HK-2 (cell line): ENCODE results near the gene NYAP1.

Experiments used
- DNase-seq: peaks from one replicate; pipeline ENCODE4 v3.0.0-alpha.2; 2018; ENCODE audit not compliant: unreplicated experiment

The NYAP1 gene

DNA sequence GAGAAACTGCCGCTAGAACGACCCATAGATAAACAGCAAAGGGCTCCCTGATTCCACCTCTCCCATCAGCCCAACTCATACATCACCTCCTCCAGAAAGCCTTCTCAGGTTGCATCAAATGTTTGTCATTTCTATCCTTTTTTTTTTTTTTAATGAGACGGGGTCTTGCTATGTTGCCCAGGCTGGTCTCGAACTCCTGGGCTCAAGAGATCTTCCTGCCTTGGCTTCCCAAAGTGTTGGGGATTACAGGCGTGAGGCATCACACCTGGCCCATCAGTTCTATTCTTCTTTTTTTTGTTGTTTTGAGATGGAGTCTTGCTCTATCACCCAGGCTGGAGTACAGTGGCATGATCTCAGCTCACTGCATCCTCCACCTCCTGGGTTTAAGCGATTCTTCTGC is 26.7 kb upstream of the NYAP1 start:
- no peak for DNase-seq

- no peak for DNase-seq
These were observed 19.5 kb upstream of the NYAP1 start, which contains the start of gene SPACDR for GRCh38 chr7:100464210-100464660. Gene SPACDR (minus strand): TSS chr7:100464260. CDS start chr7:100464025, 235 bp downstream.

DNA sequence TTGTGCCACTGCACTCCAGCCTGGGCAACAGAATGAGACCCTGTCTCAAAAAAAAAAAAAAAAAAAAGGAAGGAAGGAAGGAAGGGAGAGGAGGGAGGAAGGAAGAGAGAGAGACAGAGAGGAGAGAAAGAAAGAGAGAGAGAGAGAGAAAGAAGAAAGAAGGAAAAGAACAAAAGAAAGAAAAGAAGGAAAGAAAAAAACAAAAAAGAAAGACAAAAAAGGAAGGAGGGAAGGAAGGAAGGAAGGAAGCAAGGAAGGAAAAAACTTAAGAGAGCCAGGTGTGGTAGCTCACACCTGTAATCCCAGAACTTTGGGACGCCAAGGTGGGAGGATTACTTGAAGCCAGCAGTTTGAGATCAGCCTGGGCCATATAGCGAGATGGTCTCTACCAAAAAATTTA is 18.9 kb upstream of the NYAP1 start:
- no peak for DNase-seq

DNA sequence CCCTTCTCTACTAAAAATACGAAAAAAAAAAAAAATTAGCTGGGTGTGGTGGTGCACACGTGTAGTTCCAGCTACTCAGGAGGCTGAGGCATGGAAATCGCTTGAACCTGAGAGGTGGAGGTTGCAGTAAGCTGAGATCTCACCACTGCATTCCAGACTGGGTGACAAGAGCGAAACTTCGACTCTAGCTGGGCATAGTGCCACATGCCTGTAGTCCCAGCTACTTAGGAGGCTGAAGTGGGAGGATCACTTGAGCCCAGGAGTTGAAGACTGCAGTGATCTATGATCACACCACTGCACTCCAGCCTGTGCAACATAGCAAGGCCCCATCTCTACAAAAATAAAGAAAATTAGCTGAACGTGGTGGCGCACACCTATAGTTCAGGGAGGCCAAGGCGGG is 18.4 kb upstream of the NYAP1 start:
- DNase-seq, result no peak

- DNase-seq, result peak; percentile 26
These were observed 17.9 kb upstream of the NYAP1 start for GRCh38 chr7:100465702-100466311.

DNA sequence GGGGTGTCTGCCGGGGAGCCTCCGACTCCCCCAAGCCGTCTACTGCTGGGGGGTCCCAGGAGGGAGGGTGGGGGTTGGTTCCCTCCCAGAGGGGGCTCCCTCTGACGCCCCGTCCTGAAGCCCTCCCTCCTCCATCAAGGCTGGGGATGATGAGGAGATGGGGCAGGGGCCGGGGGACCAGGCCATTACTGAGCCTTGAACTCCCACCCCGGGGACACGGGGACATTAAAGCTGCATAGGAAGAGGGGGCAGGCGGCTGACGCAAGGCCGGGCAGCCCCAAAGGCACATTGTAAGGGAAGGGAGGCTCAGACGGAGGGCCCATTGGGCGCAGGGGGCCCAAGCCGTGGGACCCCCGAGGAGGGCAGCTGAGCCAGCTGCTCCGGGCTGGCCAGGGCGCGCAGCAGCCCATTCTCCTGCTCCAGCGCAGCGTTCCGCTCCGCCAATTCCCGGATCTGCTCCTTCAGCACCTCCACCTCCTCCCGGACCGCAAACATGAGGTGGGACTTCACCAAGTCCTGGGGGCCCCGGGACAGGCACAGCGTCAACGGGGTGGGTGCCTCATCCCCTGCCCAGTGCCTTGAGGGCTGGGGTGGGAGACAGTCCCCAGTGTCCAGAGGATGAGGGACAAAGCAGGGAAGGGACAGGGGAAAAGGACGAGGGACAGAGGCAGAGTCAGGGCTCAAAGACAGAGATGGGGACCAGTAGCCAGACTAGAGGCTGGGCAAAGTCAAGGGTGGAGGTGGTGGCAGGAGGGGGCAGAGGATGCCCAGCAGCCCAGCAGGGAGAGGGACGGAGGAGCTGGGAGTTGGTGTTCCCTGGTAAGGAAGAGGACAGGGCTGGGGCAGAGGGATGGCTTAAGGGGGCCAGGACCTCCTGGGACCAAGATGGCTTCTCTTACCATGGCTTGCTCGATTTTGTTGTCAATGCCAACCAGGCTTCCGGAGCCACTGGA is 16.8 kb upstream of the NYAP1 start:
- no peak for DNase-seq

DNA sequence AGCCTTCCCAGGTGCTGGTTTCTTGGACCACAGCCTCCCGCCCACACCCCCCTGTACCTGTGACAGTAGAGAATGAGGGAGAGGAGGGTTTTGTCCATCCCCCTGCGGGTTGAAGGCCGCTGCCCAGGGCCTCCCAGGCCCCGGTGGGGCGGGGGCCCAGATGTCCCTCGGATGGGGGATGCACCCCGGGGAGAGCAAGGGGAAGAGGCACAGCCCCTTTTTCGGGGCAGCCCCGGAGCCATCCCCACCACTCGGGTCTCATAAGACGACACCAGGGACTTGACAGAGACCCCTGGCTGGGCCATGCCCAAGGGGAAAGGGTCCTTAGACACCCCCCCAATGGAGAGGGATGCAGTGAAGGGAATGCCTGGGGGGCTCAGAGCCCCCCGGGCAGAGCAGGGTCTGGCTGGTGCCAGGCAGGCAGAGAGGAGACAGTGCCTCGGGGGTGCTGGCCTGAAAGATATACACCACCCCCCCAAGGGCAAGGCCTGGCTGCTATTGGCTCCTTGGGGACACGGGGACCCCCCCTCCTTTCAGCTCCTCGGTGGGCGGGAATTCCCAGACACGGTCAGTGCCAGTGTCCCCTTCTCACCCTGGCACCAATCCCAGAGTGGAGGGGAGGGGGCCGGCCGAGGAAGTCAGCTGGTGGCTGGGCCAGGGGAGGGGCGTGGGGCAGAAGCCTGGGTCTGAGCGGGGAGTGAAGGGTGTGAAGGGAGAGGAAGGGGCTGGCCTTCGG is 15.9 kb upstream of the NYAP1 start:
- no peak for DNase-seq

DNA sequence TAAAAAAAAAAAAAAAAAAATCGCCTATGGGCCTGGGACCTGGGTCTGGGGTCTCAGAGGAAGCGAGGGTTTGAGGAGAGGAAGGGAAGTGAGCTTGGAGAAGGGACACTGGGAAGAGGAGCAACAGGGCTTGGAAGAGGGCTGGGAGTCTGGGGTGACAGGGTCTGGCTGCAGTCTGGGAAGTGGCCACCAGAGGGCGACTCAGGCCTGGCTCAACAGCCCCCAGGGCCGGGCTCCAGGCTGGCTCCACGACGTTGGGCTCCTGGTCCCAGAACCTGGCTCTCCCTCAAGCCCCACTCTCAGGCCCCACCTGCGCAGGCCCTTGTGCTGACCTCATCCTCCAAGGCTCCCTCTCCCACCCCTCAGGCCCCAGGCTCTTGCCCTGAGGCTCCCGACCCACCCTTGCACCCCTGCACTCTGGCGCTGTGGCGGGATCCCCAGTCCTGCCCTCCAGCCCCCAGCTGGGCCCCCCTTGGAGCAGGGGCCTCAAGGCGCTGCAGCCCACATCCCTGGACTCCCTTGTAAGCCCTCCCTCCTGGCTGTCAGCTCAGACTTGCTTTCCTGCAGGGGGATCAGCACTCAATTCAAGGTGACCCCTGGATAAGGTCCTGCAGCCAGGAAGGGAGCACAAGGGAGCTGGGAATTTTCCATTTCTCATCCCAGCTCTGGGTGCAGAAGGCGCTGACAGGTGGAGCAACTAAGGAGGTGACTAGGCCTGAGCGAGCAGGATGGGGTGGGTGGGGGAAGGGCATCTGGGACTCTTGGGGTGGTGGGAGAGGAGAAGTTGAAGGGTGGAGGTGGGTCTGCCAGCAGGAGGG is 14.3 kb upstream of the NYAP1 start:
- DNase-seq, result peak; percentile 88

- no peak for DNase-seq
These were observed 12.7 kb upstream of the NYAP1 start for GRCh38 chr7:100471021-100471420.

GRCh38 chr7:100472121-100472851 is 11.4 kb upstream of the NYAP1 start:
- DNase-seq, result no peak

DNA sequence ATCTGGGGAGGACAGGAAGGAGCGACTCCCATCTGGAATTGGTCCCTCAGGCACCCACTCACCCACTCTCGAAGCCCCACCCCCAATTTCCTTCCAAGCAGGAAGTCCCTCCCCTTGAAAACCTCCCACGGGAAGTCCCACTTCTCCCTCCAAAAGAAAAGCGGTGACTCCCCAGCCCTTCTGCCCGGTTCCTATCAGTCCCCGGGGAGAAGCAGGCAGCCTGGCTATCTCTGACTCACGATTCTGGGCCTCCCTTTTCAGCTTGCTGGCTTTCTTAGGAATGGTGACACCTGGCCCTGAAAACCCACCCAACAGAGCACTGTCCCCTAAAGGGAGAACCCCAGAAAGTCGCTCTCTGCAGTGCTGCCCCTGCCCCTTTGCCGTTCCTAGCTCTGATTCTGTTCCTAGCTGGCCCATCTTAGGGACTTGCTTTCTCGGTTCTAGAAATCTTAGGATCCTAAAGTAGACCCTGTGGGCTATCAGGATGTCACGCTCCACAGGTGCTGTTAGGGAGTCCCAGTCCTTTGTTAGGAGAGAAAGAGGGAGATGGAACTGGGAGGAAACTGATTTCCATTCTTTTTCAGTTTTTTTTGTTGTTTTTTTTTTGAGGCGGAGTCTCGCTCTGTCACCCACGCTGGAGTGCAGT is 10.8 kb upstream of the NYAP1 start:
- peak; percentile 27 for DNase-seq

- DNase-seq, result no peak
These were observed 8.2 kb upstream of the NYAP1 start for GRCh38 chr7:100475549-100475948.

DNA sequence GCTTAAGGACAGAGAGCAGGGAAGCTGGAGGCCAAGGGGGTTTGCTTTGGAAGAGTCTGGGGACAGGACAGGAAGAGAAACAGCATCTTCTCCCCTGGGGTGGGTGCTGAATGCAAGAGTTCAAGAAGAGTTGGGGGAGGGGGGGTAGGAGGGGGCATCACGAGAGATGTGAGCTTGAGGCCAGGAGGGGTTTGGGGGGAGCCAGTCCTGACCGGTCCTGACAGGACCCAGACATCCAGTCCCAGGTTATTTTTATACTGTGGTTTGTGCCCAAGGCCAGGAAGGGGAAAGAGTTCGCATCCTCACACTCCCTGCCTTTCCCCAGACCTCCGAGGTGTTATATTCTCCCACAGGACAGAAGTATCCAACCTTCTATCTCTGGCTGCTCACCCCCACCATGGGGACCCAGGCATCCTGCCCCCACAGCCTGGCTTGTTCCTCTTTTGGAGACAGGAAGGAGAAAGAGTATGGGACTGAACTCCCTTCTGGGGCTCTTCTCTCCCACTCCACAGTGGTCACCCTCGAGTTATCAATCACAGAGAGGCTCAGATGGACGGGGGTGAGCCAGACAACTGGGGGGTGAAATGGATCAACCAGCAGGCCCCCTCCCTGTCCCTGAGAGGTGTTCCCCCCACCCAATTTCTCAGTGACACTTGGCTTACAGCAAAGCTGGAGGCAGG is 7.5 kb upstream of the NYAP1 start:
- DNase-seq, result no peak

GRCh38 chr7:100476903-100477870 is 6.5 kb upstream of the NYAP1 start:
- DNase-seq, result no peak

DNA sequence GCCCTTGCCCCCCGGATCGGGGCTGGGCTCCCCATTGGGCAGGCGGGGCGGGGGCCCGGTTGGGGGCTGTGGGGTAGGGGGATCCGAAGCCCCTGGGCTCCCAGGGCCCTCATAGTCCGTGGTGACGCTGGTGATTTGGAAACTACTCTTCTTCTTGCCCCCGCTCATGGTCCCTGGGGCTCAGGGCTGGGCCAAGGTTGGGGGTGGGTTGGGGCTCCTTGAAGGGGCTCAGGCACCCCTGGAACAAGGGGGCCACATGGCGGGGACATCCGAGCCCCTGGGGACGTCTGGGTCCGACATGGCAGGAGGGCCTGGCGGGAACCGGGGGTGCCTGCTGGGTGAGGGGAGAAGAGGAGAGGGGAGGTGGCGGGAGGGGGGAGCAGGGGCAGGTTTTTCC is 5.9 kb upstream of the NYAP1 start:
- no peak for DNase-seq

- peak; percentile 90 for DNase-seq
These were observed 4.6 kb upstream of the NYAP1 start, which contains the start of gene TSC22D4 for GRCh38 chr7:100478958-100479660. Gene TSC22D4 (minus strand): TSS chr7:100479214. CDS start chr7:100478038, 1,176 bp downstream.

DNA sequence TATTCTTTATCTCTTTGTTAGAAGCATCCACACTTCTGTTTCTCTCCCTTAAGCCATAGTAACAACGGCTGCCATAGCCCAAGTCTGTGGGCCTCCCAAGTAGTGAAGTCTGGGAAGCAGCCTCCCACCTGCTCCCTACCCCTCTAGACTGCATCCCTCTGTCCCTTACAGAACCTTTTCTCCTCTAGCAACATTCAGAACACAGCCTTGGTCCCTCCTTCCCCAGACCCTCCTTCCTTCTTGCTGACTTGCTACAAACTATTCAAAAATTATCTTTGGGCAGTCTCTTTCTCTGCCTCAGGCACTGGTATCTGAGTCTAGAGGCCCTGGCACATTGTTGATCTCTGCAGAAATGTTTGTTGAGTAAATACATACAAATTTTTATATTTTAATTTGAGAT is 2.3 kb upstream of the NYAP1 start:
- DNase-seq, result no peak

- no peak for DNase-seq
These were observed 1.0 kb upstream of the NYAP1 start for GRCh38 chr7:100482728-100483089.
